ENCODE results near the gene RNU6-1.

RNU6-1 gene

DNA sequence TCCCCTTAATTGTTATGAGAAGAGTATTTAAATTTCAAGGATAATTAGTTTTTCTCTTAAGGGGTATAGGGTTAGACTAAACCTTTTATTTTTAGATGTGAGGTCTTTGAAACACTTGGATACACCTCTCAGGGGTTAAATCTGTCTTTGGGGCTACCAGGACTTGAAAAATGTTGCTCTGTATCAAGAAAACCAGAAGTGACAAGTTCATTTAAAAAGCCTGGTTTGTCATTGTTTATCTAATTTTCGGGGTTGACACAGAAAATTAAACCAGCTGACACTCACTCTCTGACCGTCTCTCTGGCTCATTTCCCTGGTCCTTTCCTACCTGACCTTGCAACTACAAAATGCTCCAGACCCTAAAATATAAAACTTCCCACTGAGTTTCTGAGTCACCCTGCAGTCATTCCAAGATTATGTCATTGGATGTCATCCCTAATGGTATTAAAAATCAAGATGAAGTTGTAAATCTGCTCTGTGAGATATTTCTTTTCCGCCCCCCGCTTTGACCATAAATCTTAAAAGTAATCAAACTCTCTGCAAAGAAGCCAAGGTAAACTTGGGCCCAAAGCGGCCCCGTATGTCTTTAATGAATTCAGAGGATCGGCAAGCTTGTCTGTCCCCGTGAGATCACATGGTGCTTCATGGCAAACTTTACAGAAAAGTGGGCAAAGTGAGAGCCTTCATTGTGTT is 47.4 kb downstream of the RNU6-1 start:
- TF ChIP-seq, protein P1, sequence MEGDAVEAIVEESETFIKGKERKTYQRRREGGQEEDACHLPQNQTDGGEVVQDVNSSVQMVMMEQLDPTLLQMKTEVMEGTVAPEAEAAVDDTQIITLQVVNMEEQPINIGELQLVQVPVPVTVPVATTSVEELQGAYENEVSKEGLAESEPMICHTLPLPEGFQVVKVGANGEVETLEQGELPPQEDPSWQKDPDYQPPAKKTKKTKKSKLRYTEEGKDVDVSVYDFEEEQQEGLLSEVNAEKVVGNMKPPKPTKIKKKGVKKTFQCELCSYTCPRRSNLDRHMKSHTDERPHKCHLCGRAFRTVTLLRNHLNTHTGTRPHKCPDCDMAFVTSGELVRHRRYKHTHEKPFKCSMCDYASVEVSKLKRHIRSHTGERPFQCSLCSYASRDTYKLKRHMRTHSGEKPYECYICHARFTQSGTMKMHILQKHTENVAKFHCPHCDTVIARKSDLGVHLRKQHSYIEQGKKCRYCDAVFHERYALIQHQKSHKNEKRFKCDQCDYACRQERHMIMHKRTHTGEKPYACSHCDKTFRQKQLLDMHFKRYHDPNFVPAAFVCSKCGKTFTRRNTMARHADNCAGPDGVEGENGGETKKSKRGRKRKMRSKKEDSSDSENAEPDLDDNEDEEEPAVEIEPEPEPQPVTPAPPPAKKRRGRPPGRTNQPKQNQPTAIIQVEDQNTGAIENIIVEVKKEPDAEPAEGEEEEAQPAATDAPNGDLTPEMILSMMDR (IDR thresholded peaks at IDR 0.05; ENCODE audit: low read depth, low read length, missing control alignments) = no peak
- H3K4me3 ChIP-seq (replicated peaks; ENCODE audit: low read depth, low read length) = no peak overlapping the region
- no peak for DNase-seq (ENCODE audit: extremely low read depth, low read depth)

DNA sequence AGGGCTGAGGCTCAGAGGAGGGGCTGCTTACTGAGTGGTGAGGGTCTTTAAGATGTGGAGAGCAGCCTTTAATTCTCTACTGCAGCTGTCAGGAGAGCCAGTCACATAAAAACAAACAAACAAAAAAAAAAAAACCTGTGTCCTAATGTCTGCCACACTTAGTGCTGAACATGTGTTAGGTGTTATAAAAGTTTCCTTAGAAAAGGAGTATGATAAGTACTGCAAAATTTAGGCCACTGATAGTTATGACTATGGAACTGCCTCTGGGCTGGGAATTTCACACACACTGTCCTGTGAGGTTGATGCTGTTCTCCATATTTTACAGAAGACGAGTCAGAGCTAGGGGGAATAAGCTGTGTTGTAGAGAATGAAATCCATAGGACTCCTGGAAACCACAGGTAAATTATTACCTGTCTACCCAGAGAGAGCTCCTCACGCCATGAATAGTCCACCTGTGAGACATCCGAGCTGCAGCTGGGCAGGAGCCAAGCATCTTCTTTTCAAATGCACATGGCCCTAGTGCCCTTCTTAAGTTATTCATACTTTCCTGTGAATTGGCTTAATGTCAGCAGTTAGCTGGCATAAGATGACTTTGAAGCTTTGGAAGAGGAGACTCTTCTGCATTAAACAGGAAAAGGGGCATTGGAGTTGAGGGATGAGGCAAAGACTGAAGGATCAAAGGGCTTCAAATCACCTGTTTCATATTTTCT is 49.1 kb downstream of the RNU6-1 start:
- H3K4me3 ChIP-seq (replicated peaks; ENCODE audit: low read depth, low read length) = no peak overlapping the region
- no peak for DNase-seq (ENCODE audit: extremely low read depth, low read depth)
- TF ChIP-seq, protein P1 (IDR thresholded peaks at IDR 0.05; ENCODE audit: low read depth, low read length, missing control alignments) = no peak

All from HFF-Myc (cell line).